ENCODE results near the gene SLC44A4. TPM values are rescaled to one million over a fixed set of nuclear protein-coding genes. Genes with fewer than 3 reads are reported as not detected.

SLC44A4 gene
- total and polyA plus RNA-seq, 11 donors, result 0.07 TPM; not detected in 10

DNA sequence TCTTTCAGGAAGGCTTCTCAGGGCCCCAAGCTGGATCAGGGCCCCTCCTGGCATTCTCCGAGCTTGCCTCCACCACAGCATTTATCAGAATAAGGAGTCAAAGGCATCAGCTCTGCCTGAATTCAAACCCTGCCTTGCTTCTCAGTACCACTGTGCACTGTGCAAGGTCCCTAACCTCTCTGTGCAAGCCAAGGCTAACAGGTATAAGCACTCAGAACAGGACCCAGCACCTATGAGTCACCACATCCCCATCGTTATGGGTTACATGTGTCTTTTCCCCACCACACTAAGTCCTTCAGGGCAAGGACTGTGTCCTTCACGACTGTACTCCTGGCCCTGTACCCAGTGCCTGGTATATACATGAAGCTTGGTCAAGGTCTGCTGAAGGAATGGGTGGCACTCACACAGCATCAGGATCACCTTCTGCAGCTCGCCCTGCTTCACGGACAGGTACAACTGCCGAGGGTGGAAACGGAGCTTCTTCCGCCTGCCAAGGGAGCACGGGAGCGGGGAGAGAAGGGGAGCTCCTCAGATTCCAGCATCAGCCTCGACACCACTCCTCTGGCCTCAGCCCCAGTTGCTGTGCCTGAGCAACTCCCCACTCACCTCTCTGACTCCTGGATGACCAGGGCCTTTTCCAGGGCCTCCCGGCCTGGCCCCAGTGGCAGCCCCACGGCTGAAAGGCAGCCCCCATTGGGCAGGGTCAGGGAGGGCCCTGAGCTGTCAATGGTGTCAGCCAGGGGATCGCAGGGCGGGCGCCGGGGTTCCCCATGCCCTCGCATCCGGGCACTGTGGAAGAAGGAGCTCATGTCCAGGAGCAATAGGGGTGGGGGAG is 8.6 kb upstream of the SLC44A4 start:
- intact Hi-C loops (cut with DNase I), result no loop called here
- Histone ChIP-seq H3K9me3 (no peaks in the 10 kb centered on the region), H3K4me1 (no peaks in the 10 kb centered on the region), H3K27ac (no peak overlapping the region), H3K4me3 (no peak overlapping the region), H3K36me3 (peaks cover 0 to 96% (median 94%) of the 10 kb centered on the region in 9 donors), H3K27me3 (no peaks in the 10 kb centered on the region)
- 90 to 94% (median 92%) methylated on average over 18 to 19 of the region's 19 CpGs for WGBS, 4 donors
- DNase-seq (no peak), ATAC-seq (no peak)
- TF ChIP-seq POLR2A (IDR thresholded peaks at IDR 0.05), result no peak

DNA sequence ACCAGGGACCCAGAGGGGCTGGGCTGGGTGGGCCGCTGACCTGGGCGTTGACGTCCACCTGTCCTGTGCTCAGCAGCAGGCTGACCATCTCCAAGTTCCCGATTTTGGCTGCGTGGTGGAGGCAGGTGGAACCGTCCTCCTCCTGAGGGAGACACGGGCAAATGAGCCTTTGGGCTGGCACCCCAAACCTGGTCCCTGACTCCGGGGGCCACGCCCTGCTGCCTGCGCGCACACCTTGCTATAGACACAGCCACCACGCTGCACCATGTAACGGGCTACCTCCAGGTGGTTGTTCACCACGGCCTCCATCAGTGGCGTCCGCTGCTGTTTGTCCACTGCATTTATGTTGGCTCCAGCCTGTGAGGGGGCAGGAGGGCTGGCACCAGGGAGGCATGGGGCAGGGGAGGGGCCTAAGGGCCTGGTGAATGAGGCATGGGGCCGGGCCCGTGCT is 7.8 kb upstream of the SLC44A4 start:
- no peak for DNase-seq
- H3K4me1 ChIP-seq, result no peaks in the 10 kb centered on the region
- H3K9me3 ChIP-seq, result no peaks in the 10 kb centered on the region
- H3K27ac ChIP-seq, result no peak overlapping the region
- TF ChIP-seq, protein P1, sequence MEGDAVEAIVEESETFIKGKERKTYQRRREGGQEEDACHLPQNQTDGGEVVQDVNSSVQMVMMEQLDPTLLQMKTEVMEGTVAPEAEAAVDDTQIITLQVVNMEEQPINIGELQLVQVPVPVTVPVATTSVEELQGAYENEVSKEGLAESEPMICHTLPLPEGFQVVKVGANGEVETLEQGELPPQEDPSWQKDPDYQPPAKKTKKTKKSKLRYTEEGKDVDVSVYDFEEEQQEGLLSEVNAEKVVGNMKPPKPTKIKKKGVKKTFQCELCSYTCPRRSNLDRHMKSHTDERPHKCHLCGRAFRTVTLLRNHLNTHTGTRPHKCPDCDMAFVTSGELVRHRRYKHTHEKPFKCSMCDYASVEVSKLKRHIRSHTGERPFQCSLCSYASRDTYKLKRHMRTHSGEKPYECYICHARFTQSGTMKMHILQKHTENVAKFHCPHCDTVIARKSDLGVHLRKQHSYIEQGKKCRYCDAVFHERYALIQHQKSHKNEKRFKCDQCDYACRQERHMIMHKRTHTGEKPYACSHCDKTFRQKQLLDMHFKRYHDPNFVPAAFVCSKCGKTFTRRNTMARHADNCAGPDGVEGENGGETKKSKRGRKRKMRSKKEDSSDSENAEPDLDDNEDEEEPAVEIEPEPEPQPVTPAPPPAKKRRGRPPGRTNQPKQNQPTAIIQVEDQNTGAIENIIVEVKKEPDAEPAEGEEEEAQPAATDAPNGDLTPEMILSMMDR (IDR thresholded peaks at IDR 0.05), result no peak
- no peak for TF ChIP-seq POLR2A (IDR thresholded peaks at IDR 0.05)
- intact Hi-C loops (cut with DNase I), result no loop called here
- no peak for ATAC-seq
- no peak overlapping the region for H3K4me3 ChIP-seq
- H3K27me3 ChIP-seq, result no peaks in the 10 kb centered on the region
- peaks cover 0 to 96% (median 91%) of the 10 kb centered on the region in 9 donors for H3K36me3 ChIP-seq
- 88 to 94% (median 92%) methylated on average over 16 to 18 of the region's 18 CpGs for WGBS, 4 donors

DNA sequence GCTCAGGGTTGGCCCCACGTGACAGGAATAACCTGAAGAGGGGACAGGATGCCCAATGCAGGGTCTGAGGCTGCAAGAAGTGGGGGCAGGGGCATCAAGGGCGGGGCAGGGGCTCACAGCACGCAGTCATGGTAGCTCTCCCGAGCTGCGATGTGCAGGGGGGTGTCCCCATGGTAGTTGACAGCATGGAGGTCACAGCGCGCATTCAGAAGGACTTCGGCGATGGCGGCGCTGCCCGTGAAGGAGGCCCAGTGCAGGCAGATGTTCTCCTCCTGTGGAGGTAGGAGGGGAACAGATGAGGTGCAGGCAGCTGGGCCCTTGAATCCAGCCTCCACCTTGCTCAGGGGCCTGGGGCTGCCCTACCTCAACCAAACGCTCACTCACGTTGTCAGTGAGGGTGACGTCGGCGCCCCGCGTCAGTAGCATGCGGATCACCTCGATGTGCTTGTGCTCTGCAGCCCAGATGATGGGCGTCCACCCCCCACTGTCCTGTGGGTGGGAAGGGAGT is 5.8 kb upstream of the SLC44A4 start:
- H3K4me3 ChIP-seq, result no peak overlapping the region
- 92 to 95% (median 95%) methylated on average over 14 to 22 of the region's 22 CpGs for WGBS, 4 donors
- peaks cover 0 to 99% (median 95%) of the 10 kb centered on the region in 9 donors for H3K36me3 ChIP-seq
- ATAC-seq (no peak), DNase-seq (no peak)
- H3K4me1 ChIP-seq, result no peaks in the 10 kb centered on the region
- no peaks in the 10 kb centered on the region for H3K27me3 ChIP-seq
- TF ChIP-seq, protein P1 (IDR thresholded peaks at IDR 0.05), result no peak
- TF ChIP-seq POLR2A (IDR thresholded peaks at IDR 0.05), result no peak
- H3K27ac ChIP-seq, result no peak overlapping the region
- intact Hi-C loops (cut with DNase I), result no loop called here
- H3K9me3 ChIP-seq, result no peaks in the 10 kb centered on the region

DNA sequence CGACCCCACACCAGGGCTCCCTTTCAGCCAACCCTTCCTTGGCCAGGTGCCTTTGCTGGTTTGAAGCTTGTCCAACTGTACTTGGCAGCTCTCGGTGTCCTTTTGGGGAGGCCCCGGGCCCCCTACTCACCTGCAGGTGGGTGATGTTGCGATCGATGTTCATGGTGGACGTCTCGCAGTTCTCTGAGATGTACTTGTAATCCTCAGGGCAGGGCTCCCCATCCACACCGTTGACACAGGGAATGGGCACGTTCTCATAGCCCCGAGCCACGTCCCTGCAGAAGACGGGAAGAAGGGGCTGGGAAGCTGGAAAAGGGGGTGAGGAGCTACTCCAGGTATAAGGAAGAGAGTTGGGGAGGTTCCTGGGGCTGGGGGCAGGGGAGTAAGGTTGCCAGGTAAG is 4.9 kb upstream of the SLC44A4 start:
- no peaks in the 10 kb centered on the region for H3K9me3 ChIP-seq
- no peak for ATAC-seq
- no peak for TF ChIP-seq POLR2A (IDR thresholded peaks at IDR 0.05)
- TF ChIP-seq, protein P1 (IDR thresholded peaks at IDR 0.05), result no peak
- 93 to 97% (median 94%) methylated on average over 11 to 12 of the region's 12 CpGs for WGBS, 4 donors
- intact Hi-C loops (cut with DNase I), result no loop called here
- no peak overlapping the region for H3K4me3 ChIP-seq
- no peaks in the 10 kb centered on the region for H3K4me1 ChIP-seq
- no peak for DNase-seq
- H3K36me3 ChIP-seq, result peaks cover 0 to 94% (median 87%) of the 10 kb centered on the region in 9 donors
- H3K27me3 ChIP-seq, result no peaks in the 10 kb centered on the region
- no peak overlapping the region for H3K27ac ChIP-seq
